Fibroblast of villous mesenchyme (primary cell): Measurements from ENCODE around the gene EMILIN3. TPM values are rescaled to one million over a fixed set of nuclear protein-coding genes. Genes with fewer than 3 reads are reported as not detected.

Experiments
- DNase-seq: peaks from one replicate; pipeline ENCODE4 v3.0.0-alpha.2; 2010; ENCODE audit warnings: low read depth
- H3K4me3 ChIP-seq: 2 replicates; pipeline ENCODE4 v1.5.1; 2011; ENCODE audit warnings: low read depth, mild to moderate bottlenecking, low read length
- CTCF ChIP-seq: IDR thresholded peaks from 2 replicates; pipeline ENCODE4 v1.5.1; 2012; ENCODE audit warnings: low read depth, mild to moderate bottlenecking, low read length; ENCODE audit not compliant: insufficient read depth
- total RNA-seq: library from RNA; depleted of rRNA; stranded (reverse); fragments of >200 nt; gene quantifications from 2 replicates; pipeline ENCODE4 v1.2.3, GENCODE V29; 2012

The EMILIN3 gene
- total RNA-seq, 1 donor, result not detected

DNA sequence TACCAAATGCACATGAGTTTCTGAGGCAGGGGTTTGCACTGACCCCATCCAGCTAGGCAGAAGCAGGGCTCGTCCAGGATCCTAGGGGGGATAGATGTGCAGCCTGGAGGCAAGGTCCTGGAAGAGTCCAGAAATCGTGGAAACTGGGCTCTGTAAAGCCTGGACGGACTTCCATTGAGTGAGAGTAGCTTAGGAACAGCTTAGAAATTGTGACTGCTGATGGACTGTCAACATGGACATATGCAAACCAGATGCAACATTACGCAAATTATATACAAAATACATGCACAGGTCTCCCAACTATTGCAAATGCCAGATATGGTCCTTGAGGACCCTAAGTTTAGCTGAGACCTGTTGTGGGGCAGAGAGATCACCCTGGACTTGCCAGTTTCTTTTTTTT is 4.8 kb upstream of the EMILIN3 start:
- no peak overlapping the region for H3K4me3 ChIP-seq
- no peak for TF ChIP-seq CTCF
- DNase-seq, result no peak

DNA sequence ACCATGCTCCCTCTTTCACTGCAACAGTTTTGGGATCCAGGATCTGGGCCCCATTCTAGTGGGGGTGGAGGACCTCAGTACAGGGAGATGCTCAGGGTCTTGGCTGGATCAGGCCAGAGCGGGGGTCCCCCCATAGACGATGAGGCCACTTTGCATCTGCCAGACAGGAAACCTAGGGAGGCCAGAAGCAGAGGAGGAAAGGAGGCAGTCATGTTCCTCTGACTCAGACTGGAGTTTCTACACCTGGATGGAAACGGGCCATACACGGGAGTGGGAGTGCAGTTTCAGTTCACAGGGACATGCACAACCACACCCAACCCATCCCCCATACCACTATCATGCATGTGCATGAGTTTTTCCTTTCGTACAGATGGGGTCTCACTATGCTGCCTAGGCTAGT is 3.6 kb upstream of the EMILIN3 start:
- DNase-seq, result no peak
- no peak overlapping the region for H3K4me3 ChIP-seq
- no peak for TF ChIP-seq CTCF

DNA sequence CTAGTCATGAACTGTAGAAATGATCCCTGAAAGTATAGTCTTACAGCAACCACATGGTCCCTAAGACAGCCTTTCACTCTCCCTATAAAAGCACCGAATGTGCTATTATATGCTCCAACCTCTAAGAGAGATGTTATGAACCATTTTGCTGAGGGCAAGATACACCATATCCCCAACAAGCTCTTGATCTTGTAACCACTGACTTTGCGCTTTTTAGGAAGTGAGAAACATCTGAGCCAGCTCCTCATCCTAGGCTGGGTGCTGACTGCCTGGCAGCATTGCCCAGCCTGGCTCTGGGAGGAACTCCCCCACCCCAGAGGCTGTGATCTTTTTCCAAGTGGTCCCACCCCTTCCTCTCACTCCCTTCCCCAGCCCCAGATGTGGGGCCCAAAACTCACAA is 3.1 kb upstream of the EMILIN3 start:
- no peak for DNase-seq
- TF ChIP-seq CTCF, result no peak
- no peak overlapping the region for H3K4me3 ChIP-seq

- no peak for TF ChIP-seq CTCF
- H3K4me3 ChIP-seq, result no peak overlapping the region
- DNase-seq, result no peak
These were observed 1.3 kb upstream of the EMILIN3 start for GRCh38 chr20:41367956-41368355.

DNA sequence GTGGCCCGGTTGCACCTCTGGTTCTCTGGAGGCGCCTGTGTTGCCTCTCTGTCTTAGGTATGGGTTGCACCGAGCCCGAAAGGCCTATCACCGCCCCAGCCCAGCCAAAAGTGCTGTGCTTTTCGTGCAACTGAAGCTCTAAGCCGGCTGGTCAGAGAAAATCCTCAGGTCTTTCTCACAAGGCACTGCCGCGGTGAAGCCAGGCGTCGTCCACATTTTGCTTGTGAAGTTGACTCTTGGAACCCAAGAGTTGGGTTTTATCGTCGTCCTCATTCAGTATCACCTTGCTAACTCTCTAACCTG is 726 bp upstream of the EMILIN3 start:
- TF ChIP-seq CTCF, result no peak
- H3K4me3 ChIP-seq, result no peak overlapping the region
- no peak for DNase-seq

- H3K4me3 ChIP-seq, result no peak overlapping the region
- DNase-seq, result no peak
These were observed 657 bp downstream of the EMILIN3 start for GRCh38 chr20:41365777-41366545.

More at GRCh38 chr20:41365777-41366545, 657 bp downstream of the EMILIN3 start:
- no peak for TF ChIP-seq CTCF
